NCI-H226 (cell line): ENCODE data around the gene RAB7B.
"Not testable (repeated sequence)": the region's sequence is repeated elsewhere in the genome, so short reads cannot be mapped to it uniquely, and the experiment has no call there.

ENCODE experiments used
- DNase-seq: peaks from one replicate; pipeline ENCODE4 v3.0.0-alpha.2; 2015

RAB7B gene

GRCh38 chr1:206021626-206022365, 18.6 kb upstream of the RAB7B start:
- peak; percentile 43 for DNase-seq

GRCh38 chr1:206021008-206021625, 17.9 kb upstream of the RAB7B start:
- no peak for DNase-seq

- no peak for DNase-seq
These were observed 17.3 kb upstream of the RAB7B start for GRCh38 chr1:206020393-206021007.

- DNase-seq, result no peak
These were observed 11.9 kb upstream of the RAB7B start for GRCh38 chr1:206015071-206015470.

GRCh38 chr1:206014601-206015000, 11.4 kb upstream of the RAB7B start:
- no peak for DNase-seq

- no peak for DNase-seq
These were observed 10.0 kb upstream of the RAB7B start for GRCh38 chr1:206013026-206013795.

- no peak for DNase-seq
These were observed 9.1 kb upstream of the RAB7B start for GRCh38 chr1:206012086-206012859.

GRCh38 chr1:206011057-206011456, 7.9 kb upstream of the RAB7B start:
- no peak for DNase-seq

- no peak for DNase-seq
These were observed 6.9 kb upstream of the RAB7B start for GRCh38 chr1:206010060-206010459.

- no peak for DNase-seq
These were observed 3.8 kb upstream of the RAB7B start for GRCh38 chr1:206006946-206007345.

GRCh38 chr1:206005778-206006180, 2.6 kb upstream of the RAB7B start:
- DNase-seq, result no peak

GRCh38 chr1:206005234-206005633, 2.0 kb upstream of the RAB7B start:
- peak; percentile 50 for DNase-seq

GRCh38 chr1:206004826-206005225, 1.6 kb upstream of the RAB7B start:
- no peak for DNase-seq

- DNase-seq, result no peak
These were observed 932 bp upstream of the RAB7B start for GRCh38 chr1:206003854-206004800.

GRCh38 chr1:206002160-206002559, 1.0 kb downstream of the RAB7B start:
- no peak for DNase-seq

- DNase-seq, result peak; percentile 99
These were observed 1.7 kb downstream of the RAB7B start for GRCh38 chr1:206001476-206001888.

- DNase-seq, result peak; percentile 64
These were observed 2.4 kb downstream of the RAB7B start for GRCh38 chr1:206000641-206001339.

- DNase-seq, result no peak
These were observed 4.5 kb downstream of the RAB7B start for GRCh38 chr1:205998457-205999241.

- DNase-seq, result not testable (repeated sequence)
These were observed 6.6 kb downstream of the RAB7B start for GRCh38 chr1:205996641-205997040.

- no peak for DNase-seq
These were observed 8.8 kb downstream of the RAB7B start for GRCh38 chr1:205994346-205994745.
